ENCODE results near the gene PDE4D. TPM values are rescaled to one million over a fixed set of nuclear protein-coding genes. Genes with fewer than 3 reads are reported as not detected.

The PDE4D gene
- total RNA-seq, 1 experiment from 2014 or later, result 3.3 TPM

- no peak for TF ChIP-seq E2F4 (CRISPR knock-in tag; IDR thresholded peaks at IDR 0.05; ENCODE audit: borderline replicate concordance, low read depth)
- TF ChIP-seq FOXJ3 (CRISPR knock-in tag; IDR thresholded peaks at IDR 0.05; ENCODE audit: borderline replicate concordance), result no peak
- no peak for TF ChIP-seq PRRX2 (CRISPR knock-in tag; IDR thresholded peaks at IDR 0.05)
Observed at GRCh38 chr5:59020611-59021285, 872.8 kb downstream of the PDE4D start (continued).

- ChIA-PET CTCF (interaction anchor here (1.2 to 2.2 kb wide), 2 partner anchors 128 to 132 kb away, joined by 4 to 7 read pairs; no protein-coding TSS in a partner anchor), POLR2A (no interaction called here)
- Mint-ChIP-seq H3K4me3 (no peak overlapping the region), H3K4me1 (peaks cover 10% of the 10 kb centered on the region), H3K9me3 (no peaks in the 10 kb centered on the region), H3K27ac (no peak overlapping the region), H3K27me3 (ENCODE audit: low read depth) (no peaks in the 10 kb centered on the region), H3K36me3 (no peaks in the 10 kb centered on the region)
- DNase-seq (ENCODE audit: low spot score) (no peak), ATAC-seq (no peak)
- TF ChIP-seq ZNF396 (CRISPR knock-in tag; IDR thresholded peaks at IDR 0.05; ENCODE audit: borderline replicate concordance) (no peak), KAT7 (CRISPR knock-in tag; IDR thresholded peaks at IDR 0.05; ENCODE audit: borderline replicate concordance) (no peak), ZNF263 (CRISPR knock-in tag; IDR thresholded peaks at IDR 0.05; ENCODE audit: low read depth) (no peak), PRRX2 (CRISPR knock-in tag; IDR thresholded peaks at IDR 0.05) (no peak), USF1 (CRISPR knock-in tag; IDR thresholded peaks at IDR 0.05) (no peak), FOXP1 (CRISPR knock-in tag; IDR thresholded peaks at IDR 0.05; ENCODE audit: borderline replicate concordance) (no peak), CDX4 (CRISPR knock-in tag; IDR thresholded peaks at IDR 0.05; ENCODE audit: borderline replicate concordance) (no peak), IRF1 (CRISPR knock-in tag; IDR thresholded peaks at IDR 0.05) (no peak), MYBL2 (CRISPR knock-in tag; IDR thresholded peaks at IDR 0.05) (no peak), ZNF671 (CRISPR knock-in tag; IDR thresholded peaks at IDR 0.05) (no peak), ZNF219 (CRISPR knock-in tag; IDR thresholded peaks at IDR 0.05; ENCODE audit: borderline replicate concordance) (no peak), JUN (CRISPR knock-in tag; IDR thresholded peaks at IDR 0.05) (no peak)
Observed at GRCh38 chr5:59019078-59019477, 874.4 kb downstream of the PDE4D start.

- H3K36me3 Mint-ChIP-seq, result no peaks in the 10 kb centered on the region
- TF ChIP-seq E2F1 (CRISPR knock-in tag; IDR thresholded peaks at IDR 0.05), result no peak
- TF ChIP-seq, protein P1, sequence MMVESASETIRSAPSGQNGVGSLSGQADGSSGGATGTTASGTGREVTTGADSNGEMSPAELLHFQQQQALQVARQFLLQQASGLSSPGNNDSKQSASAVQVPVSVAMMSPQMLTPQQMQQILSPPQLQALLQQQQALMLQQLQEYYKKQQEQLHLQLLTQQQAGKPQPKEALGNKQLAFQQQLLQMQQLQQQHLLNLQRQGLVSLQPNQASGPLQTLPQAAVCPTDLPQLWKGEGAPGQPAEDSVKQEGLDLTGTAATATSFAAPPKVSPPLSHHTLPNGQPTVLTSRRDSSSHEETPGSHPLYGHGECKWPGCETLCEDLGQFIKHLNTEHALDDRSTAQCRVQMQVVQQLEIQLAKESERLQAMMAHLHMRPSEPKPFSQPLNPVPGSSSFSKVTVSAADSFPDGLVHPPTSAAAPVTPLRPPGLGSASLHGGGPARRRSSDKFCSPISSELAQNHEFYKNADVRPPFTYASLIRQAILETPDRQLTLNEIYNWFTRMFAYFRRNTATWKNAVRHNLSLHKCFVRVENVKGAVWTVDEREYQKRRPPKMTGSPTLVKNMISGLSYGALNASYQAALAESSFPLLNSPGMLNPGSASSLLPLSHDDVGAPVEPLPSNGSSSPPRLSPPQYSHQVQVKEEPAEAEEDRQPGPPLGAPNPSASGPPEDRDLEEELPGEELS (CRISPR knock-in tag; IDR thresholded peaks at IDR 0.05), result no peak
- TF ChIP-seq ZNF219 (CRISPR knock-in tag; IDR thresholded peaks at IDR 0.05; ENCODE audit: borderline replicate concordance), result no peak
- TF ChIP-seq, protein P2, sequence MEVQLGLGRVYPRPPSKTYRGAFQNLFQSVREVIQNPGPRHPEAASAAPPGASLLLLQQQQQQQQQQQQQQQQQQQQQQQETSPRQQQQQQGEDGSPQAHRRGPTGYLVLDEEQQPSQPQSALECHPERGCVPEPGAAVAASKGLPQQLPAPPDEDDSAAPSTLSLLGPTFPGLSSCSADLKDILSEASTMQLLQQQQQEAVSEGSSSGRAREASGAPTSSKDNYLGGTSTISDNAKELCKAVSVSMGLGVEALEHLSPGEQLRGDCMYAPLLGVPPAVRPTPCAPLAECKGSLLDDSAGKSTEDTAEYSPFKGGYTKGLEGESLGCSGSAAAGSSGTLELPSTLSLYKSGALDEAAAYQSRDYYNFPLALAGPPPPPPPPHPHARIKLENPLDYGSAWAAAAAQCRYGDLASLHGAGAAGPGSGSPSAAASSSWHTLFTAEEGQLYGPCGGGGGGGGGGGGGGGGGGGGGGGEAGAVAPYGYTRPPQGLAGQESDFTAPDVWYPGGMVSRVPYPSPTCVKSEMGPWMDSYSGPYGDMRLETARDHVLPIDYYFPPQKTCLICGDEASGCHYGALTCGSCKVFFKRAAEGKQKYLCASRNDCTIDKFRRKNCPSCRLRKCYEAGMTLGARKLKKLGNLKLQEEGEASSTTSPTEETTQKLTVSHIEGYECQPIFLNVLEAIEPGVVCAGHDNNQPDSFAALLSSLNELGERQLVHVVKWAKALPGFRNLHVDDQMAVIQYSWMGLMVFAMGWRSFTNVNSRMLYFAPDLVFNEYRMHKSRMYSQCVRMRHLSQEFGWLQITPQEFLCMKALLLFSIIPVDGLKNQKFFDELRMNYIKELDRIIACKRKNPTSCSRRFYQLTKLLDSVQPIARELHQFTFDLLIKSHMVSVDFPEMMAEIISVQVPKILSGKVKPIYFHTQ (CRISPR knock-in tag; IDR thresholded peaks at IDR 0.05), result no peak
- TF ChIP-seq TCF7 (CRISPR knock-in tag; IDR thresholded peaks at IDR 0.05; ENCODE audit: low read depth), result no peak
- TF ChIP-seq NFYB (CRISPR knock-in tag; conservative IDR thresholded peaks at IDR 0.05; ENCODE audit: low read depth), result no peak
- H3K27ac Mint-ChIP-seq, result no peak overlapping the region
- H3K27me3 Mint-ChIP-seq (ENCODE audit: low read depth), result peaks cover 8% of the 10 kb centered on the region
- no peak for ATAC-seq
- ChIA-PET POLR2A (no interaction called here), CTCF (interaction anchor here (2.2 kb wide), 1 partner anchor 126 kb away, joined by 7 read pairs; no protein-coding TSS in a partner anchor)
- no peak for DNase-seq (ENCODE audit: low spot score)
- peaks cover 4% of the 10 kb centered on the region; the same call in 1 of the 2 replicates for H3K9me3 Mint-ChIP-seq
- H3K4me3 Mint-ChIP-seq, result no peak overlapping the region
- peaks cover 10% of the 10 kb centered on the region for H3K4me1 Mint-ChIP-seq
Observed at GRCh38 chr5:59016925-59017324, 876.6 kb downstream of the PDE4D start.
